Endodermal cell (in vitro differentiated cells): Measurements from ENCODE around the gene MLXIP. TPM values are rescaled to one million over a fixed set of nuclear protein-coding genes. Genes with fewer than 3 reads are reported as not detected.

Experiments
- DNase-seq: peaks from one replicate; pipeline ENCODE4 v3.0.0-alpha.2; 2017
- H3K27ac ChIP-seq: 2 replicates; pipeline ENCODE4 v1.5.1; 2013; ENCODE audit warnings: mild to moderate bottlenecking, low read depth, low read length, moderate library complexity
- H3K27me3 ChIP-seq: 2 replicates; pipeline ENCODE4 v1.6.1; 2013; ENCODE audit warnings: mild to moderate bottlenecking, low read length, moderate library complexity; ENCODE audit not compliant: insufficient read depth, control insufficient read depth, poor library complexity, severe bottlenecking
- H3K36me3 ChIP-seq: 2 replicates; pipeline ENCODE4 v1.7.0; 2013; ENCODE audit warnings: mild to moderate bottlenecking, low read length, moderate library complexity; ENCODE audit not compliant: control insufficient read depth, insufficient read depth
- H3K4me1 ChIP-seq: one replicate; pipeline ENCODE4 v1.7.0; 2013; ENCODE audit warnings: low read length; ENCODE audit not compliant: control insufficient read depth, insufficient read depth
- H3K4me3 ChIP-seq: 2 replicates; pipeline ENCODE4 v1.5.1; 2013; ENCODE audit warnings: mild to moderate bottlenecking, low read length, moderate library complexity
- H3K9ac ChIP-seq: 2 replicates; pipeline ENCODE4 v1.6.1; 2013; ENCODE audit warnings: mild to moderate bottlenecking, low read length, moderate library complexity; ENCODE audit not compliant: poor library complexity, severe bottlenecking; ENCODE audit errors: extremely low read depth
- H3K9me3 ChIP-seq: 2 replicates; pipeline ENCODE4 v1.6.1; 2013; ENCODE audit warnings: mild to moderate bottlenecking, low read length, moderate library complexity; ENCODE audit not compliant: control insufficient read depth
- H3K27ac Mint-ChIP-seq: 2 replicates; pipeline ENCODE4 v1.8.0; 2020; ENCODE audit warnings: mixed read lengths
- H3K27me3 Mint-ChIP-seq: 2 replicates; pipeline ENCODE4 v1.8.0; 2021; ENCODE audit warnings: mild to moderate bottlenecking, mixed read lengths; ENCODE audit not compliant: insufficient read depth
- H3K36me3 Mint-ChIP-seq: 2 replicates; pipeline ENCODE4 v1.8.0; 2020; ENCODE audit warnings: low read depth, mixed read lengths
- H3K4me1 Mint-ChIP-seq: 2 replicates; pipeline ENCODE4 v1.8.0; 2020; ENCODE audit warnings: mixed read lengths
- H3K4me3 Mint-ChIP-seq: 2 replicates; pipeline ENCODE4 v1.8.0; 2020; ENCODE audit warnings: mild to moderate bottlenecking, moderate library complexity, mixed read lengths
- H3K9me3 Mint-ChIP-seq: 2 replicates; pipeline ENCODE4 v1.8.0; 2020; ENCODE audit warnings: mild to moderate bottlenecking, mixed read lengths
- WGBS, 2 experiments: methylation state at CpG; one replicate each; pipeline versions ENCODE4 v1.1.5 to v1.1.7; 2013; ENCODE audit warnings: missing lambda C conversion rate in 2 of 2, mixed read lengths in 1 of 2; ENCODE audit not compliant: insufficient coverage in 1 of 2, insufficient read length in 1 of 2; 5-methylcytosine and 5-hydroxymethylcytosine counted together
- total RNA-seq, 2 donors: library from RNA; stranded (reverse); fragmentation: NEBNext Ultra II Directional in 1 of 2; extraction: Animal tissue kit (Norgen Biotek cat#: 25700) in 1 of 2; gene quantifications; 2 replicates in 1 of 2; 3 replicates in 1 of 2; pipeline ENCODE4 v1.2.1, GENCODE V29; 2021
- TF ChIP-seq, protein P1 (sequence below): fragments of 200-600 bp; sonication (generic); conservative IDR thresholded peaks from 2 replicates; pipeline ENCODE4 v1.5.0; 2021; ENCODE audit warnings: antibody characterized with exemption, mild to moderate bottlenecking

The MLXIP gene
- total RNA-seq, 2 donors from 2014 or later: 27.4 to 32.2 TPM

- Histone ChIP-seq H3K9me3 (no peaks in the 10 kb centered on the region), H3K4me1 (peaks cover 7% of the 10 kb centered on the region), H3K27me3 (no peaks in the 10 kb centered on the region), H3K9ac (peak overlapping the region; percentile 74), H3K36me3 (peaks cover 6% of the 10 kb centered on the region), H3K27ac (no peak overlapping the region), H3K4me3 (peak overlapping the region; percentile 82)
- Mint-ChIP-seq H3K36me3 (peaks cover 10% of the 10 kb centered on the region), H3K9me3 (no peaks in the 10 kb centered on the region), H3K27me3 (peaks cover 40% of the 10 kb centered on the region), H3K27ac (peak overlapping the region; percentile 3), H3K4me3 (peak overlapping the region; percentile 67), H3K4me1 (peaks cover 35% of the 10 kb centered on the region)
- DNase-seq: no peak
- WGBS, 2 experiments: 5 to 16% methylated on average over 4 to 13 of the region's 13 CpGs
- TF ChIP-seq, protein P1, sequence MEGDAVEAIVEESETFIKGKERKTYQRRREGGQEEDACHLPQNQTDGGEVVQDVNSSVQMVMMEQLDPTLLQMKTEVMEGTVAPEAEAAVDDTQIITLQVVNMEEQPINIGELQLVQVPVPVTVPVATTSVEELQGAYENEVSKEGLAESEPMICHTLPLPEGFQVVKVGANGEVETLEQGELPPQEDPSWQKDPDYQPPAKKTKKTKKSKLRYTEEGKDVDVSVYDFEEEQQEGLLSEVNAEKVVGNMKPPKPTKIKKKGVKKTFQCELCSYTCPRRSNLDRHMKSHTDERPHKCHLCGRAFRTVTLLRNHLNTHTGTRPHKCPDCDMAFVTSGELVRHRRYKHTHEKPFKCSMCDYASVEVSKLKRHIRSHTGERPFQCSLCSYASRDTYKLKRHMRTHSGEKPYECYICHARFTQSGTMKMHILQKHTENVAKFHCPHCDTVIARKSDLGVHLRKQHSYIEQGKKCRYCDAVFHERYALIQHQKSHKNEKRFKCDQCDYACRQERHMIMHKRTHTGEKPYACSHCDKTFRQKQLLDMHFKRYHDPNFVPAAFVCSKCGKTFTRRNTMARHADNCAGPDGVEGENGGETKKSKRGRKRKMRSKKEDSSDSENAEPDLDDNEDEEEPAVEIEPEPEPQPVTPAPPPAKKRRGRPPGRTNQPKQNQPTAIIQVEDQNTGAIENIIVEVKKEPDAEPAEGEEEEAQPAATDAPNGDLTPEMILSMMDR: no peak
These were observed 1.1 kb downstream of the MLXIP start for GRCh38 chr12:122079532-122080081.

DNA sequence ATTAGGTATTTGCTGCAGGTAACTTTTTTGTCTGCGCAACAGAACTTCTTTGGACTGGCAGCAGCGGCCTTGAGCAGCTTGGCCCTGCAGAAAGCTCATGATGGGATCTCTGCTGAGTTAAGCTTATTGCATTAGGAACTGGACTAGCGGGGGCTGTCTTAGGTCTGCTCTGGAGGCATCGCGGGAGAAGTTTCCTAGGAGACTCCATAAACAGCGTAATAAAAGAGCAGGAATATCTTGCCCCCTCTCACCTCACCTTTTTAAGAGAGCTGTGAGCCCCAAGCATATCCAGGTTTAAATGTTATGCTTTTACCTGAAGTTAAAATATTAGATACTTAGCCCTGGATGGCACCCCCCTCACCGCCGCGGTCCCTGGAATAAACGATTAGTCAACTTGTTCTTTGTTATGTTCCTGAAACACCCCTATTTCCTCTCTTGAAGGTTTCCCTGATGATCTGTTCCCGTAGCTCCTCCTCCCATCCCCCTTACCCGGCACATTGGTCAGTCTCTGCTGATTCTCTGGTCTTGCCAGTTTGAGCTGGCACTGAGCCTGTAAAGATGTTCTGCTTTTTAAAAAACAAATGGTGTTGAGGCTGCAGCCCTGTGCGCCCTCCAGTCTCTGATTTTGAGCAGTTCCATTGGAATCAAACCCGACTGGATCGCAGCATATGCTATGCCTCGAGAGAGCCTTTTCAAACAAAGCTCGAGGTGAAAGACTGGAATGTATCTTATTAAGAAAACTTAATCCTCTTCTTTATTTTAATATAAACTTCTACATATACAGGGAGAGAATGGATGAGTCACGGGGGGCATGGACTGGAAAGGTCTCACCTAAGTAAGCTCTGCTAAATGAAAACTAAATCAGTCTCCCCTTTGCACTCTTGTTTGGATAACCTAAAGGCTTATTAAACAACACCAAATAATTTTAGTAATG, 1.9 kb downstream of the MLXIP start:
- Histone ChIP-seq H3K9me3 (no peaks in the 10 kb centered on the region), H3K4me1 (peaks cover 9% of the 10 kb centered on the region), H3K27me3 (no peaks in the 10 kb centered on the region), H3K36me3 (peaks cover 6% of the 10 kb centered on the region), H3K27ac (no peak overlapping the region), H3K4me3 (peak overlapping the region; percentile 82), H3K9ac (peak overlapping the region; percentile 74)
- TF ChIP-seq, protein P1: no peak
- WGBS, 2 experiments: 39 to 45% methylated on average over 10 to 17 of the region's 18 CpGs
- Mint-ChIP-seq H3K36me3 (peaks cover 10% of the 10 kb centered on the region), H3K27ac (peak overlapping the region; percentile 3), H3K4me1 (peaks cover 40% of the 10 kb centered on the region), H3K9me3 (no peaks in the 10 kb centered on the region), H3K4me3 (peak overlapping the region; percentile 67), H3K27me3 (peaks cover 40% of the 10 kb centered on the region)
- peak; percentile 79 for DNase-seq

DNA sequence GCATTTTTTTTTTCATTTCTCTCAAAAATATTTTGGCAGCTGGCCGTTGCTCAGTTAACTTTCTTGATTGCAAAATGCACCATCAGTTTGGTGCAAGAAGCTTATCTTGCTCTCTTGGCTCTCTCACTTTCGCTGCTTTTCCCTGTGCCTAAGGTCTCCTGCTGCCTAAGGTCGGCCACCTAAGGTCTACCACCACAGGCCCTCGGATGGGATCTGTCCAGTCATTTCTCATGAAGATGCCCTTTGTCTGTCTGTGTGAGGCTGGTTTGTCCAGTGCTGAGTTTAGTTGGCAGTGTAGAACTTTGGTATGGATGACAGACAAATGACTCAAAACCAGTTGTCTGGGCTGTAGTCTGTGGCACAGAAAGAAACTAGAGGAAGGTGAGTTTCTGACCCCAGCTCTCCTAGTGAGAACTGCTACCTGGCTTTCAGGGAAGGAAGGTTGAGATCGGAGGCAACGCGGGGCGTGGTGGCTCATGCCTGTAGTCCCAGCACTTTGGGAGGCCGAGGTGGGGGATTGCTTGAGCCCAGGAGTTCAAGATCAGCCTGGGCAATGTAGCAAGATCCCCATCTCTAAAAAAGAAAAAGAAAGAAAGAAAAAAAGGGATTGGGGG, 2.6 kb downstream of the MLXIP start:
- Histone ChIP-seq H3K27ac (no peak overlapping the region), H3K36me3 (peaks cover 6% of the 10 kb centered on the region), H3K9ac (no peak overlapping the region), H3K4me1 (peaks cover 15% of the 10 kb centered on the region), H3K4me3 (no peak overlapping the region), H3K9me3 (no peaks in the 10 kb centered on the region), H3K27me3 (no peaks in the 10 kb centered on the region)
- H3K4me1 Mint-ChIP-seq: peaks cover 47% of the 10 kb centered on the region
- H3K9me3 Mint-ChIP-seq: no peaks in the 10 kb centered on the region
- H3K36me3 Mint-ChIP-seq: peaks cover 10% of the 10 kb centered on the region
- peaks cover 40% of the 10 kb centered on the region for H3K27me3 Mint-ChIP-seq
- TF ChIP-seq, protein P1: no peak
- no peak overlapping the region for H3K4me3 Mint-ChIP-seq
- DNase-seq: no peak
- peak overlapping the region; percentile 4 for H3K27ac Mint-ChIP-seq
- 88 to 92% methylated on average over 8 to 9 of the region's 9 CpGs for WGBS, 2 experiments
